Ramos (cell line): ENCODE results near the gene TNFRSF9.
"Not testable (repeated sequence)": the region's sequence is repeated elsewhere in the genome, so short reads cannot be mapped to it uniquely, and the experiment has no call there.

Experiments used
- in situ Hi-C: fragments of 300-500 bp; cut with MboI; formaldehyde crosslinking; loops from one replicate; pipeline ENCODE4 v1.14.3; 2022; ENCODE audit warnings: low sequenced_read_pairs; ENCODE audit not compliant: unreplicated experiment

Gene TNFRSF9

GRCh38 chr1:7940745-7941436 lies at the start of gene TNFRSF9:
TSS of gene TNFRSF9 (minus strand) at chr1:7940839. CDS start at chr1:7939994, 845 bp downstream.
- in situ Hi-C loops: no loop called here

- in situ Hi-C loops: no loop called here
Observed at GRCh38 chr1:7989762-7990428, 49.3 kb upstream of the TNFRSF9 start.

DNA sequence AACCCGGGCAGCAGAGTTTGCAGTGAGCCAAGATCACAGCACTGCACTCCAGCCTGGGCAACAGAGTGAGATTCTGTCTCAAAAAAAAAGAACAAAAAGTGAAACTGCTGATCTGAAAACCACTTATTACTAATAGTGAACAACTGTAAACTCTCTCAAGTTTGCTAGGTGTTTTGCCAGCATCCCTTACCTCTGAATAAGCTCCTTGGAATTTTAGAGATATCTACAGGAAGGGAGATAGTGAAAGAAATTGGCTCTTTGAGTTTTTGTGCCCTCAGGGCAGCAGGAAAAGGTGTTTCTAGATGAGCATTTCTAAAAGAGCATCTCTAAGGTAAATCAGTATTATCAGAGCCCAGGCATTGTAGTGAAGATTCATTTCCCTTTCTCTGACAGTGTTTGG lies 47.9 kb upstream of the TNFRSF9 start:
- in situ Hi-C loops: no loop called here

DNA sequence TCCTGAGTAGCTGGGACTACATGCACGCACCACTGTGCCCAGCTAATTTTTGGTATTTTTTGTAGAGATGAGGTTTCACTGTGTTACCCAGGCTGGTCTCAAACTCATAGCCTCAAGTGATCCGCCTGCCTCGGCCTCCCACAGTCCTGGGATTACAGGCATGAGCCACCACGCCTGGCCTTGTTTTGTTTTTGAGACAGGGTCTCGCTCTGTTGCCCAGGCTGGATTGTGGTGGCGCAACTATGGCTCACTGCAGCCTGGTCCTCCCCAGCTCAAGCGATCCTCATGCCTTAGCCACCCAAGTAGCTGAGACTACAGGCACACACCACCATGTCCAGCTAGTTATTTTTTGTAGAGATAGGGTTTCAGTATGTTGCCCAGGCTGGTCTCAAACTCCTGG lies 46.9 kb upstream of the TNFRSF9 start:
- in situ Hi-C loops: no loop called here

DNA sequence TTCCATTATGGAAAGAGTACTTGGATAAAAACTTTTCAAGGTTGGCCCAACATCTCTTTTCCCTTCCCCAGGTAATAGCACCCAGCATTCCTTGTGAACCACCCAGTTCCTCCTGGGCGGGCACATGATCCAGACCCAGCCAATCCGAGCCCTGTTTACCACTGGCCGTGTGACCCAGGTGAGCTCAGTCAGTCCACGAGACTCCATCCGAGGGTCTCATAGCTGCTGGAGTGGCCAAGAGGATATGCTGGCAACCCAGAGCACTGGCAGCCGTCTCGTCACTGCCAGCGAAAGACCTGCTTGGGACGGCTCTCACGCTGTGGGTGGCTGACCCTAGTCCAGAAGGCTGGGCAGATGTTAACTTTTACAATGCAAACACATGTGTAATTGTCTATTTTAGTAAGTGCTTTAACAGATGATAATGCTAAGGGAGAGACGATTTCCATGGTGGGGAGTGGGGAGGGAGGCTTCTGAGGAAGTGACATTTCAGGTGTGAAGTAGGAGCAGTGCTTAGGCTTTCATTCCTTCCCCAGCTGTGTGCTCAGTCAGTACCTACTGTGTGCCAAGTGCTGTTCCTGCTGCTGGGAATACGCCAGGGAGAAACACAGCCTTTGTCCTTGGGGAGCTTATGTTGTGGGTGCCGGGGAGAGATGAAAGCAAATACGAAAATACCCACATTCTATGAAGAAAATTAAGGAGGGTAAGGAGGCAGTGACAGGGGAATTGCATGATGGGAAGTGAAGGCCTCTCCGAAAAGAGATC lies 45.4 kb upstream of the TNFRSF9 start:
- in situ Hi-C loops: no loop called here

DNA sequence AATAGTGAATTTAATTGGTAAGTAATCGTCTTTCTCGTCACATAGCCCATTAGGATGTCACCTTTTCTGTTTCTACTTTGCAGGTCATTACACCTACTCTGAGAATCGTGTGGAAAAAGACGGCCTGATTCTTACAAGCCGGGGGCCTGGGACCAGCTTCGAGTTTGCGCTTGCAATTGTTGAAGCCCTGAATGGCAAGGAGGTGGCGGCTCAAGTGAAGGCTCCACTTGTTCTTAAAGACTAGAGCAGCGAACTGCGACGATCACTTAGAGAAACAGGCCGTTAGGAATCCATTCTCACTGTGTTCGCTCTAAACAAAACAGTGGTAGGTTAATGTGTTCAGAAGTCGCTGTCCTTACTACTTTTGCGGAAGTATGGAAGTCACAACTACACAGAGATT lies 44.2 kb upstream of the TNFRSF9 start:
- in situ Hi-C loops: no loop called here

DNA sequence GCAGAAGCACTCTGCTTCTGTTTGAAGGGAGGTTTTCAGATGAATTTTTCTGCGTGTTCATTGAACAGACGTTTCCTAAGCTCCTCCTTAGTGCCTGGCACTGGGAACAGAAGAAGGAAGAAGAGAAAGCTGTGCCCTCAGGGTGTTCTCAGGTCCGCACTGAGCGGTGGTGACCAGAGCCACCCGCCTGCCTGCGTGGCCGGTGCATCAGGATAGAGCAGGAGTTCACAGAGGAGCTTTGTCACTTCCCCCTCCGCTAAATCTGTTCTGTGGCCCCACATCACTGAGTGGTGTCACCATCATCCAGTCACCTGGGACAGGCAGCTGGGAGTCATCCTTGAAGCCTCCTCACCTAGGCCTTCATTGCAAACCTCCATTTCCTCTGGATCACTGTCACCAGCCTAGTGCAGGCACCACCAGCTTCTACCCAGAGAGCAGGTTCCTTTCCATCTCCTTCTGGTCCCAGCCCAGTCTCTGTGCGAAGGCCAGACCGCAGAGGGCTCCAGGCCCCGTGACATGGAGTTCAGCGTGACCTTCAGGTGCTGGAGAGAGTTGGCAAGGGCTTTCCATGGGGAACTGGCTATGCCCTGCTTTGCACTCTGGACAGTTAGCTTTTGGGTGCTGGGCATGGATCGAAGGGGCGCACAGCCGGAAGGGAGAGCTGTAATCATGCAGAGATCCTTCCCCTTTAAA lies 42.6 kb upstream of the TNFRSF9 start:
- in situ Hi-C loops: no loop called here

DNA sequence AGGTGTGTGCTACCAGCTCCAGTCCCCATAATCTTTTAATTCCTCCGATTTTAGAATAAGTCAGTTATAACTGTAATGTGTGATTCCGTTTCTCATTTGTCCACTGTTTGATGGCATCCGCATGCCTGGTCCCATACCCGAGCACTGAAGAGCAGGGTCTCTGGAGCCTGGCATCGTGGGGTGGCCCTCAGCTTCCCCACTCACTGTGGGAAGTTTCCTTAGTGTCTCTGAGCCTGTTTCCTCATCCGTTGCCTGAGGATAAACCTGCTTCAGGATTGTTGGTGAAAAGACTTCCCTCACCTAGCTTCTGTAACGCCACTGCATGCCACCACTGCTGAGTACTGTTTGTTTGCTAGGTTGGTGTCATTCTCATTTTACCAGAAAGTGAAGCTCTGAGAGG lies 40.3 kb upstream of the TNFRSF9 start:
- in situ Hi-C loops: no loop called here

- in situ Hi-C loops: no loop called here
Observed at GRCh38 chr1:7975212-7975865, 34.7 kb upstream of the TNFRSF9 start.

DNA sequence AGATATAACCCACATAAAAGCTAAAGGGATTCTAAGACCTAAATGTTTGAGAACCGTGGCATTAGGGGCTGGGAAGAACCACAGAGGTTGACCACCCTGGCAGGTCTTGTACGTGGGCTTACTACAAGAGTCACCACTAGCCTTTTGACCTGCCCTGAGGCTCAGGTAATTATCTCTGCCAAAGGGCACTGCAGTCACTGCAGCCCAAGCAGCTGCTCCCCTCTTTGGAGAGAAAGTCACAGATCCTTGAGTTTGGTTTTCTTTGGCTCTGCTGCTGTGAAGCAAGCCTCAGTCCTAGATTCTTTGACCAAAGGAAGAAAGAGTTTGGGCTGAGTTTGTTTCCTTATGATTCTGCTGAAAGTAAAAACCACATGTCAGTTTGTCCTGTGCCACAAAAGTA lies 32.4 kb upstream of the TNFRSF9 start:
- in situ Hi-C loops: no loop called here

- in situ Hi-C loops: no loop called here
Observed at GRCh38 chr1:7972285-7972684, 31.6 kb upstream of the TNFRSF9 start.

DNA sequence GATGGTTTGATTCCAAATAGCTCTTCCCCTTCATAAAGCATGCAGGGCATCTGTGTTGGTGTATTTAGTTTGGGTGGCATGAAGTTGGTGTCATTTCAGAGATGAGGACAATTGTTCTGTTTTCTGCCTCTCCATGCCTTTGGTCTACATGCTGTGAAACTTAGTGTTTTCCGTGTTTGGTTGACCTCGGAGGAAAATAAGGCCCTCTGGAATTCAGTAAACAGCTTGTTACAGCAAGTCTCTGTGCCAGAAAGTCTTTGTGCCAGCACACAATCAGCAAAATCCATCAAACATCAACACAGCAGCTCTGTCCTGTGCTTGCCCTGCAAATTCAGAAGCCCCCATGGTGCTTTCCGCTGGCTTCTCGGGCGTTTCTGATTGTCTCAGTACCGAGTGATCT lies 30.4 kb upstream of the TNFRSF9 start:
- in situ Hi-C loops: no loop called here

GRCh38 chr1:7970246-7970645 lies 29.6 kb upstream of the TNFRSF9 start:
- in situ Hi-C loops: no loop called here

- in situ Hi-C loops: no loop called here
Observed at GRCh38 chr1:7967651-7968050, 27.0 kb upstream of the TNFRSF9 start.

- in situ Hi-C loops: no loop called here
Observed at GRCh38 chr1:7967196-7967595, 26.6 kb upstream of the TNFRSF9 start.

DNA sequence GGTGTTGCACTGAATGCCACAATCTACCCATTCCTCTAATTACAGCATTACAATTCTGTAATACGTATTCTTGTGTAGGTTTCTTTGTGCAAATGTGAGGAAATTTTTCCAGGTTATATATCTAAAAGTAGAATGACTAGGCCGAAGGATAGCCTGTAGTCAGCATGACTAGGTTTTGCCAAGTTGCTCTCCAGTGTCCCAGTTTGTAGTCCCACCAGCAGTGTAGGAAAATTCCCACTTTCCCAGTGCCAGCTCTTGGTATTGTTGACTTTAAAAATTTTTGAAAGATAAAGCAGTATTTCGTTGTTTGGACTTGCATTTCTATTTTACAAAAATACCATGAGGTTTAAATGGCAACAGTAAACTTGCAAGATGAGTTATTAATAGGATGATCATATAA lies 23.8 kb upstream of the TNFRSF9 start:
- in situ Hi-C loops: no loop called here

DNA sequence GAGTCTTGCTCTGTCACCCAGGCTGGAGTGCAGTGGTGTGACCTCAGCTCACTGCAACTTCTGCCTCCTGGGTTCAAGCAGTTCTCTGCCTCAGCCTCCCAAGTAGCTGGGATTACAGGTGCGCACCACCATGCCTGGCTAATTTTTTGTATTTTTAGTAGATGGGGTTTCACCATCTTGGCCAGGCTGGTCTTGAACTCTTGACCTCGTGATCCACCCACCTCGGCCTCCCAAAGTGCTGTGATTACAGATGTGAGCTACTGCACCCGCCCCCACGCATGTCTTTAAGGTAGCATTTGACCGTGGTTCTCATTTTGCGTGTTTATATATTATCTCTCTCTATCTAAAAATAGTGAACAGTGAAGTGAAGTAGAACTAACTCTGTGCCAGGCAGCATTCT lies 23.2 kb upstream of the TNFRSF9 start:
- in situ Hi-C loops: not testable (repeated sequence)

DNA sequence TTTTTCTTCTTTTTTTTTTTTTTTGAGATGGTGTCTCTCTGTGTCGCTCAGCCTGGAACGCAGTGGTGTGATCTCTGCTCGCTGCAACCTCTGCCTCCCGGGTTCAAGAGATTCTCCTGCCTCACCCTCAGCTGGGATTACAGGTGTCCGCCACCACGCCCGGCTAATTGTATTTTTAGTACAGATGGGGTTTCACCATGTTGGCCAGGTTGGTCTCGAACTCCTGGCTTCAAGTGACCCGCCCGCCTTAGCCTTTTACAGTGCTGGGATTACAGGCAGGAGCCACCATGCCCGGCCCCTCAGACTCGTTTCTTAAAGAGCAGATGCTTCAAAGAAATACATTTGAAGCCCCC lies 22.7 kb upstream of the TNFRSF9 start:
- in situ Hi-C loops: not testable (repeated sequence)

GRCh38 chr1:7962636-7963377 lies 22.2 kb upstream of the TNFRSF9 start:
- in situ Hi-C loops: no loop called here

GRCh38 chr1:7962014-7962335 lies 21.3 kb upstream of the TNFRSF9 start:
- in situ Hi-C loops: no loop called here
